Stimulated activated CD8-positive, alpha-beta memory T cell treated with anti-CD3 and anti-CD28 coated beads, Interleukin-12 subunit alpha, Interleukin-12 subunit beta, amount 100 ng/mL, for 4 hours (primary cell): ENCODE measurements around the gene AFG1L.
"Not testable (repeated sequence)": the region's sequence is repeated elsewhere in the genome, so short reads cannot be mapped to it uniquely, and the experiment has no call there.

ENCODE experiments used
- DNase-seq: peaks from one replicate; pipeline ENCODE4 v3.0.0-alpha.2; 2020; ENCODE audit warnings: low read depth

Gene AFG1L

GRCh38 chr6:108353853-108354252 lies 59.0 kb downstream of the AFG1L start:
- DNase-seq, result no peak

DNA sequence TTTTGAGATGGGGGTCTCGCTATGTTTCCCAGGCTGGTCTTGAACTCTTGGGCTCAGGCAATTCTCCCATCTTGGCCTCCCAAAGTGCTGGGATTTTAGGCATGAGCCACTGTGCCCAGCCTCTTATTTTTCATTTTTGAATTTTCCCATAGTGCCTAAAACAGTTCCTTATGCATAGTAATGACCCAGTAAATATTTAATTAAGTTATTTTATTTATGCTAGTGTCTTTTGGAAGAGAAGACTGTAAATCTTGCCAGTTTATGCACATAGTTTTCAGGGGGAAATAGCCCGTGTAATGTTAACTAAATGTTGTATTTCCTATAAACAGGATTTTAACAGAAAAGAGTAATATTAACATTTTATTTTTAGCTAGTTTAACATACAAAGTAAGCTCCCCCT lies 60.3 kb downstream of the AFG1L start:
- DNase-seq, result no peak

DNA sequence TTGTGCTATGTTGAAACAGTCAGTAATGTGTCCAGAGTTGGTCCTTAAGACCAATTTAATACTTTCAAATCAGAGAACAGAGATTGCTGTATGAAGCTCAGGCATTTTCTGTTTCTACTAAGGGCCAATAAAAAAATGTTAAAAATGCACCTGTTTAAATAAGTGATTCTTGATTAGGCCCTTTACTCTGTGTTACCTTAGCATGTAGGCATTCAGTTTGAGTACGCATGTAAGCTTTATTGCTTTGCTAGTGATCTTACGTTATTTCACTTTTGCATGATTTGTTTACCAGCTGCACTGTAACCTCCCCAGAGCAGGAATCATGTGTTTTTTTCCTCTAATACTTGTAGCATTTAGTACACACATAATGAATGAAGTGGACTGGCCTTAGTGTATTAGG lies 61.0 kb downstream of the AFG1L start:
- DNase-seq, result no peak

DNA sequence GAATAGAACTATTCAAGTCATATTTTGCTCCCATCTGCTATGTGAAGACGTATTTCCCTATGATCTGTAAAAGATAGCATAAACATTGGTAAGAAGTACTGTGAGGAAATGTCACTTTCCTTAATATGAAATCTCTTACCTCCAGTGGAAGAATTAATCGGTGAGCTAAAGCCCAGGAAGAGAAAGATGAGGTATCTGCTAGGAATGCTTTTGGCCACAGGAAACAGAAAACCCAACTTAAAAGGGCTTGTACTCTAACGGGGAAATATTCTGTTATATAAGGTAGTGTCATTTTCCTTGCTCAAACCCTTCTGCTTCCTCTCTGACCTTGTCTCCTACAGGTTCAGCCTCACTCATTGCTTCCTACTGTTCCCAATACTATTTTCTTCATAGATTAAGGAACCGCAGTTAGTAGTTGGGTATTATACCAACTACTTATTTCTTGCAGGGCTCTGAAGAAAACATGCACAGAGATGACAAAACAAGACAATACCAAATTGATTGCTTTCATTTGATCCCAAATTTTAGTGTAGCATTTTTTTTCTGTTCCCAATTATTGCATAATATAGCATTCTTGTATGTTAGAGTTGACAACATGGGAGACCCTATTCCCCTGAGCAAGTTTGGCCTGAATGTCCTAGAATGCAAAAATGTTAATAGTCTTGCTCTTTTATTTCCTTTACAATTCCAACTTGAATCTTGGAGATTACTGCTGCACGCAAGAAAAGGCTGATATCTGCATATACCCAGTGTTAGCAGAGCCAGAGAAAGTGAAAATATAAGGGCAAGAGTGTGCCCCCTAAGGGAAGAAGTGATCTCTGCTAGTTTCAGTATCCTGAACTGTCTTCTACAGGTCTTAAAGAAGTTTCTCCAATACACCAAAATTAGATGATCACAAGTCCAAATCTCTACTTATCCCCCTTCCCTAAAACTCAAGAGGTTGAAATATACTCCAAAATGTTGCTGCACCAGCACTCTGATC lies 65.3 kb downstream of the AFG1L start:
- DNase-seq, result no peak

- DNase-seq, result no peak
Measured at GRCh38 chr6:108360919-108361311, 66.1 kb downstream of the AFG1L start.

DNA sequence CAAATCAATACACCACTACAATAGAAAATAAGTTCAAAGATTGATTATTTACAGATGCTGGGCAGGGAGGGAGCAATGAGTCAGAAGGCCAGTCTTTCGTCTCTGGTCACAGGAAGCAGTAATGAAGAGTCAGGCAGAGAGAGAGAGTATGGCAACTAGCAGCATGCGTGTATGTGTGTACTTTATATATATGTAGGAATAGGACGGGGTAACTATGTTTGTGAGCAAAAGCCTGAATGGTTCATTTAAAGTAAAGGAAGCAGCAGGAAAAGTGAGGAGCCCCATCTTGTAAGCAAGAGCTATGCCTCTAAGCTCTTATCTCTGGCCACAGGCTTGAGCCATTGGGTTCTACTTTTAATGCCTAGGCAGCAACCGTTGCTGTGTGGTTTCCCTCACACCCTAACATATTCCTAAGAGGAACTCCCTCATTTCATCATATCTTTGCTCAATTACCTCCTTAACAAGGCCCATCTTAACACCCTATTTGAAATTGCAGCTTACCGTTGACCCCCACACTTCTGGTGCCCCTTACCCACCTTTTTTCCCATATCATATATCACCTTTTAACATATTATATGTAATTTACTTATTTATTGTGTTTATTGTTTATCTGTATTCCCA lies 66.6 kb downstream of the AFG1L start:
- DNase-seq, result no peak

DNA sequence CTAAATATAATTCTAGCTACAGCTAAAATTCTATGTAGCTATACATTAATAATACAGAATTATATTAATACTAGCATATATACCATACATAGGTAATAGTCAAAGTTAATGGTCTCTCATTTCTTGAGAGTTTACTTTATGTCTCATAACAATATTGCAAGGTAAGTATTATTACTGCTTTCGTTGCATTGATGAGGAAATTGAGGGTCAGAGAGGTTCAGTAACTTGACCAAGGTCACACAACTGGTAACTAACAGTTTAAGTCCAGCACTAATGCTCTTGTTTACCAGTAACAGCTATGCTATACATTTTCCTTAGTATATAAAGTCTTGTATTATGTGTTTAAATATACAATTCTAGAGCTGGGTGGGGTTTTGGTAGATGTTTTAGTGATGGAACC lies 67.6 kb downstream of the AFG1L start:
- no peak for DNase-seq

DNA sequence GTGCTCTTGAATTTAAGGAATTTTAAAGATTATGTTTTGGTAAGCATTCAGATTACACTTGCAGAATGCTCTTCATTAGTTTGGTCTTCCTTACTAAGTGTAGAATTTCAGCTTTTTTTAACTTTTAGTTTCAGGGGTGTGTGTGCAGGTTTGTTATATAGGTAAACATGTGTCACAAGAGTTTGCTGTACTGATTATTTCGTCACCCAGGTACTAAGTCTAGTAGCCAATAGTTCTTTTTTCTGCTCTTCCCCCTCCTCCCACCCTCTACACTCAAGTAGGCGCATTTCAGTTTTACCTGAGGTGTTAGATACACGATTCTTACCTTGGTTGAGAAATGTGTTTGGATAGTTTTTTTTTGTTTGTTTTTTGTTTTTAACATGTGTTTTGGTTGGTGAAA lies 68.3 kb downstream of the AFG1L start:
- no peak for DNase-seq

- no peak for DNase-seq
Measured at GRCh38 chr6:108363889-108364313, 69.0 kb downstream of the AFG1L start.

DNA sequence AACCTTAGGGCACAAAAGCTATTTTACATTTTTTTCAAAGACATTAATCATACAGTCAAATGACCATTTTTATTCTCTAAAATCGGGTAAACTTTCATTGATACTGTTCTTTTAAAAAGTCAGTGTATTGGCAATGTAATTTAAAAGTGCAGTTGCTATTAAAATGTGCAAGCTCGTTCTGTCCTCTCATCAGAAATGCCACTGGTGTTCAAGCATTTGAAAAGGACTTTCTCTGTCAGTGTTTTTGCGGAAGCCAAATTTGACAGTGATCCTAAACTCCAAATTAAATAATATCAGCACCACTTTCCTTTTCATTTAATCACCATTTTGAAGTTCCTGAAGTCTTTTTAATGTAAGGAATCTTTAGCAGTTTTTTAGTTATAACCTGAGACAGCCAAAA lies 69.6 kb downstream of the AFG1L start:
- DNase-seq, result no peak

GRCh38 chr6:108365478-108365877 lies 70.6 kb downstream of the AFG1L start:
- DNase-seq, result no peak

DNA sequence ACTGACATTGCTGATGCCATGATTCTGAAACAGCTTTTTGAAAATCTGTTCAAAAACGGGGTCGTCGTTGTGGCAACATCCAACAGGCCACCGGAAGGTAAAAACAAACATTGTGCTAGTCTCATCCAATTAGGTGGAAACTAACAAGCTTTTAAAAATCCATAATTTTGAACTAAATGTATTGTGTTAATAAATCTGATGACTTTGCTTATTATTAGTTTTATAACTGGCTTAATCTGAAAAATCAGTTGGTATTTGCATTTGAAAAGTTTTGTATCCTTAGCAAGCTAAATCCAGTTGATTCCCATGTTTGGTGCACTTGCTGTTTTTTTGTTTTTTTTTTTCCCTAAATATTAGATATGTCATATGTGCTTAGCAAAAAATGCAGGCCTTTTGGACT lies 71.4 kb downstream of the AFG1L start:
- no peak for DNase-seq

DNA sequence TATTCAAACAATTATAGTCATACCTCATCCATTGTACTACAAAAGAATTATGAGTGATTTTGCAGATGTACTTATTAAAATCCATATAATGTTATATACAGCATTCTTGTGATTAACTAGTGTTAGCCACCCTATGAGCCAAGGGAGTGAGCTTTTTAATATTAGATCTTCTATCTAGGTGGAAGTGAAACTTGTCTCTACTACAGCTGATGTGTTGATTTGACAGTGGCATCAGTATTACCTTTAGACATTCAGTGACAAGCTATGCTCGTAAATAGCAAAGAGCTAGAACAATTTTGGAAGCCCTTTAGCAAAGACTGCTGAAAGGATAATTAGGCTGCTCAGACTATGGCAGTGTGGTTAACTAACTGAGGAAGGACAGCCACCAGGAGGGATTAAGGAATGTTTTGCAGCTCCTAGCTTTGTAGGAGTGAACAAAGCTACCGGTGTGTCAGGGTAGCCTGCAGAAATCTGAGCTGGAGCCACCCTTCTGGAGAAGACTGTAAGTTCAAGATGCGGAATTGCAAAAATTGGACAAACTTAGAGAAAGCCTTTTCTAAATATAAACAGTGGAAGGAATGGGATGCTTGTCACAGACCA lies 73.7 kb downstream of the AFG1L start:
- DNase-seq, result no peak

DNA sequence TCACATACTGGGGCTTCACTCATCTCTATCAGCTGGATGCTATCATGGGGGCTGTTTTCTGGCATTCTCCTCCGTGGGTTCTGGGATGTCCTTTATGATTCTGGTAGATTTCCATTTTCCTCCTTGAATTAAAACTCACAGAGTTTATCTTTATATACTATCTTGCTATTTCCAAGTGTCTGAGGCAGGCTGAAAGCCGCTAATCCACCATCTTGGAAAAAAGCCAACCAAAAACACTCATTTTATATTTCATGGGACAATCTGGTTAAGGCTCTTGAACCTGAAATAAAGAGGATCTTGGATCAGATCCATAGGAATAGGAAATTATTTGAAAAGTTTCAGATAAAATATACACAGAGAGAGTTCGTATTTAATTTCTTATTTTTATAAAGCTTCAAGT lies 86.0 kb downstream of the AFG1L start:
- DNase-seq, result no peak

GRCh38 chr6:108383981-108384380 lies 89.1 kb downstream of the AFG1L start:
- no peak for DNase-seq

GRCh38 chr6:108389190-108389589 lies 94.3 kb downstream of the AFG1L start:
- DNase-seq, result not testable (repeated sequence)

- DNase-seq, result no peak
Measured at GRCh38 chr6:108395297-108395696, 100.4 kb downstream of the AFG1L start.

DNA sequence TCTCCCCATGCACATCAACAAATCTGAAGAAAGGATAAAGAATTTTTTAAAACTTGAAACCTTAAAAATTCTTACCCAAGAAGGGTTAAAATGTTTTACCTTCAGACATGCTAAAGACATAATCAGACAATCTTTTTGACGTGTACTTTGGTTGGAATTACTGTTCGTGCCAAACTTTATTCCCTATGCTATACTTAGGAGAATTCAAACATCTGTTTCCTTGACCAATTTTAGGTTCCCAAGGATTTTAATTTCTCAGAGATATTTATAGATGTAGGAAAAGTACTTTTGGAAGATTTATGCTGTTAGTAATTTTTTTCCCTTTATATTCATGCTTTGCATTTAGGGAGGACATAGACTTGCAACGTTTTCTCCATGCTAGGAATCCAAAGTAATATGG lies 108.4 kb downstream of the AFG1L start:
- DNase-seq, result no peak

- no peak for DNase-seq
Measured at GRCh38 chr6:108406943-108407342, 112.1 kb downstream of the AFG1L start.

- no peak for DNase-seq
Measured at GRCh38 chr6:108407904-108408827, 113.3 kb downstream of the AFG1L start.

- no peak for DNase-seq
Measured at GRCh38 chr6:108408861-108409260, 114.0 kb downstream of the AFG1L start.
